ENCODE results near the gene OSBPL1A.
"Not testable (repeated sequence)": the region's sequence is repeated elsewhere in the genome, so short reads cannot be mapped to it uniquely, and the experiment has no call there.

DNA sequence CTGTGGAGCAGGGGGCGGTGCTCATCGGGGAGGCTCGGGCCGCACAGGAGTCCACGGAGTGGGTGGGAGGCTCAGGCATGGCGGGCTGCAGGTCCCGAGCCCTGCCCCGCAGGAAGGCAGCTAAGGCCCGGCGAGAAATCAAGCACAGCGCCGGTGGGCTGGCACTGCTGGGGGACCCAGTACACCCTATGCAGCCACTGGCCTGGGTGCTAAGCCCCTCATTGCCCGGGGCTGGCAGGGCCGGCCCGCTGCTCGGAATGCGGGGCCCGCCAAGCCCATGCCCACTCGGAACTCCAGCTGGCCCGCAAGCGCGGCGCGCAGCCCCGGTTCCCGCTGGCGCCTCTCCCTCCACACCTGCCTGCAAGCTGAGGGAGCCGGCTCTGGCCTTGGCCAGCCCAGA, 248.0 kb downstream of the OSBPL1A start:
- TF ChIP-seq, protein P1, sequence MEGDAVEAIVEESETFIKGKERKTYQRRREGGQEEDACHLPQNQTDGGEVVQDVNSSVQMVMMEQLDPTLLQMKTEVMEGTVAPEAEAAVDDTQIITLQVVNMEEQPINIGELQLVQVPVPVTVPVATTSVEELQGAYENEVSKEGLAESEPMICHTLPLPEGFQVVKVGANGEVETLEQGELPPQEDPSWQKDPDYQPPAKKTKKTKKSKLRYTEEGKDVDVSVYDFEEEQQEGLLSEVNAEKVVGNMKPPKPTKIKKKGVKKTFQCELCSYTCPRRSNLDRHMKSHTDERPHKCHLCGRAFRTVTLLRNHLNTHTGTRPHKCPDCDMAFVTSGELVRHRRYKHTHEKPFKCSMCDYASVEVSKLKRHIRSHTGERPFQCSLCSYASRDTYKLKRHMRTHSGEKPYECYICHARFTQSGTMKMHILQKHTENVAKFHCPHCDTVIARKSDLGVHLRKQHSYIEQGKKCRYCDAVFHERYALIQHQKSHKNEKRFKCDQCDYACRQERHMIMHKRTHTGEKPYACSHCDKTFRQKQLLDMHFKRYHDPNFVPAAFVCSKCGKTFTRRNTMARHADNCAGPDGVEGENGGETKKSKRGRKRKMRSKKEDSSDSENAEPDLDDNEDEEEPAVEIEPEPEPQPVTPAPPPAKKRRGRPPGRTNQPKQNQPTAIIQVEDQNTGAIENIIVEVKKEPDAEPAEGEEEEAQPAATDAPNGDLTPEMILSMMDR (conservative IDR thresholded peaks at IDR 0.05 in 1 of 2, IDR thresholded peaks at IDR 0.05 in 1 of 2; ENCODE audit: extremely low read depth in 1 of 2, insufficient read depth in 1 of 2, low read depth in 1 of 2, low read length in 2 of 2): not testable (repeated sequence)
- not testable (repeated sequence) for TF ChIP-seq EZH2 (IDR thresholded peaks at IDR 0.05; ENCODE audit: borderline replicate concordance, low read length)

All from mammary epithelial cell (primary cell).